ENCODE measurements around the gene DPYD. TPM values are rescaled to one million over a fixed set of nuclear protein-coding genes. Genes with fewer than 3 reads are reported as not detected.

The DPYD gene
- total RNA-seq, 1 experiment from 2014 or later = 7.0 TPM

GRCh38 chr1:97119260-97120158, 801.3 kb downstream of the DPYD start:
- ChIA-PET CTCF (no interaction called here), POLR2A (no interaction called here)
- Mint-ChIP-seq H3K36me3 (ENCODE audit: insufficient read depth, unreplicated experiment) (no peaks in the 10 kb centered on the region), H3K27me3 (ENCODE audit: insufficient read depth, unreplicated experiment) (no peaks in the 10 kb centered on the region), H3K9me3 (ENCODE audit: unreplicated experiment) (no peaks in the 10 kb centered on the region), H3K27ac (ENCODE audit: unreplicated experiment) (no peak overlapping the region), H3K4me3 (ENCODE audit: unreplicated experiment) (no peak overlapping the region), H3K4me1 (ENCODE audit: low read depth, unreplicated experiment) (no peaks in the 10 kb centered on the region)
- TF ChIP-seq CTCF (IDR thresholded peaks at IDR 0.05; ENCODE audit: insufficient read depth in 1 of 2, low read depth in 1 of 2, low read length in 1 of 2, severe bottlenecking in 1 of 2, unreplicated experiment in 1 of 2) = no peak
- Histone ChIP-seq H3K4me3 (ENCODE audit: low read depth, low read length) (no peak overlapping the region), H3K27me3 (replicated peaks; ENCODE audit: control insufficient read depth, insufficient read depth, low read length) (no peaks in the 10 kb centered on the region), H3K4me1 (no peaks in the 10 kb centered on the region), H3K9me3 (no peaks in the 10 kb centered on the region), H3K36me3 (ENCODE audit: control insufficient read depth, insufficient read depth, low read length) (no peaks in the 10 kb centered on the region)
- BruUV-seq (replicated peaks) = no TSS peak
- DNase-seq = no peak
- intact Hi-C loops (cut with micrococcal nuclease; ENCODE audit: unreplicated experiment) = no loop called here

- Mint-ChIP-seq H3K36me3 (ENCODE audit: insufficient read depth, unreplicated experiment) (no peaks in the 10 kb centered on the region), H3K4me1 (ENCODE audit: low read depth, unreplicated experiment) (no peaks in the 10 kb centered on the region), H3K27ac (ENCODE audit: unreplicated experiment) (no peak overlapping the region), H3K9me3 (ENCODE audit: unreplicated experiment) (no peaks in the 10 kb centered on the region), H3K4me3 (ENCODE audit: unreplicated experiment) (no peak overlapping the region), H3K27me3 (ENCODE audit: insufficient read depth, unreplicated experiment) (no peaks in the 10 kb centered on the region)
- Histone ChIP-seq H3K36me3 (ENCODE audit: control insufficient read depth, insufficient read depth, low read length) (no peaks in the 10 kb centered on the region), H3K4me1 (no peaks in the 10 kb centered on the region), H3K9me3 (no peaks in the 10 kb centered on the region), H3K4me3 (ENCODE audit: low read depth, low read length) (no peak overlapping the region), H3K27me3 (replicated peaks; ENCODE audit: control insufficient read depth, insufficient read depth, low read length) (no peaks in the 10 kb centered on the region)
- TF ChIP-seq CTCF (IDR thresholded peaks at IDR 0.05; ENCODE audit: insufficient read depth in 1 of 2, low read depth in 1 of 2, low read length in 1 of 2, severe bottlenecking in 1 of 2, unreplicated experiment in 1 of 2) = no peak
- POLR2A ChIA-PET = no interaction called here
- no peak for DNase-seq
- CTCF ChIA-PET = no interaction called here
- BruUV-seq (replicated peaks) = no TSS peak
- intact Hi-C loops (cut with micrococcal nuclease; ENCODE audit: unreplicated experiment) = no loop called here
These were observed 806.0 kb downstream of the DPYD start for GRCh38 chr1:97114842-97115241.

GRCh38 chr1:97112442-97112841, 808.4 kb downstream of the DPYD start:
- intact Hi-C loops (cut with micrococcal nuclease; ENCODE audit: unreplicated experiment) = no loop called here
- H3K36me3 ChIP-seq (ENCODE audit: control insufficient read depth, insufficient read depth, low read length) = no peaks in the 10 kb centered on the region
- BruUV-seq (replicated peaks) = no TSS peak
- no peaks in the 10 kb centered on the region for H3K36me3 Mint-ChIP-seq (ENCODE audit: insufficient read depth, unreplicated experiment)
- H3K4me1 ChIP-seq = no peaks in the 10 kb centered on the region
- no peaks in the 10 kb centered on the region for H3K9me3 ChIP-seq
- no peak for TF ChIP-seq CTCF (IDR thresholded peaks at IDR 0.05; ENCODE audit: insufficient read depth in 1 of 2, low read depth in 1 of 2, low read length in 1 of 2, severe bottlenecking in 1 of 2, unreplicated experiment in 1 of 2)
- H3K4me1 Mint-ChIP-seq (ENCODE audit: low read depth, unreplicated experiment) = no peaks in the 10 kb centered on the region
- H3K27me3 ChIP-seq (replicated peaks; ENCODE audit: control insufficient read depth, insufficient read depth, low read length) = no peaks in the 10 kb centered on the region
- ChIA-PET CTCF (no interaction called here), POLR2A (no interaction called here)
- no peak overlapping the region for H3K4me3 ChIP-seq (ENCODE audit: low read depth, low read length)
- H3K4me3 Mint-ChIP-seq (ENCODE audit: unreplicated experiment) = no peak overlapping the region
- H3K9me3 Mint-ChIP-seq (ENCODE audit: unreplicated experiment) = no peaks in the 10 kb centered on the region
- no peaks in the 10 kb centered on the region for H3K27me3 Mint-ChIP-seq (ENCODE audit: insufficient read depth, unreplicated experiment)
- H3K27ac Mint-ChIP-seq (ENCODE audit: unreplicated experiment) = no peak overlapping the region
- DNase-seq = no peak
